Common myeloid progenitor, CD34-positive (primary cell): ENCODE measurements around the gene ADAMTS3.

ENCODE experiments used
- CTCF ChIA-PET: fragments of 350-600 bp; sonication (Branson Sonifier 250); formaldehyde crosslinking; loops from one replicate; lab custom pipeline; 2021; ENCODE audit warnings: antibody characterized with exemption; lab: Charles Lee
- POLR2A ChIA-PET: fragments of 350-600 bp; sonication (Branson Sonifier 250); formaldehyde crosslinking; loops from one replicate; lab custom pipeline; 2021; ENCODE audit warnings: antibody characterized with exemption; lab: Charles Lee
- DNase-seq, 3 donors: peaks; one replicate each; pipeline versions ENCODE4 v3.0.0 to v3.0.0-alpha.2; 2013
- H3K27ac ChIP-seq, 2 experiments: 1 replicate in 1 of 2; 2 replicates in 1 of 2; pipeline ENCODE4 v1.7.0; 2013; ENCODE audit warnings: inconsistent platforms in 2 of 2, low read length in 2 of 2, mild to moderate bottlenecking in 2 of 2, low read depth in 1 of 2, moderate library complexity in 1 of 2; ENCODE audit not compliant: severe bottlenecking in 2 of 2, insufficient read depth in 1 of 2, poor library complexity in 1 of 2
- H3K27me3 ChIP-seq, 5 experiments: replicated peaks in 2 of 5; 1 replicate in 3 of 5; 2 replicates in 2 of 5; pipeline versions ENCODE4 v1.6.1 to v1.7.0; 2013; ENCODE audit warnings: low read length in 4 of 5, mild to moderate bottlenecking in 2 of 5, moderate library complexity in 2 of 5, inconsistent platforms in 1 of 5; ENCODE audit not compliant: insufficient read depth in 5 of 5, control insufficient read depth in 4 of 5
- H3K36me3 ChIP-seq, 4 experiments: 1 replicate in 2 of 4; 2 replicates in 2 of 4; pipeline versions ENCODE4 v1.6.1 to v1.7.0; 2013; ENCODE audit warnings: low read length in 3 of 4, control low read depth in 1 of 4, mild to moderate bottlenecking in 1 of 4; ENCODE audit not compliant: control insufficient read depth in 4 of 4, insufficient read depth in 4 of 4
- H3K4me1 ChIP-seq, 4 experiments: 1 replicate in 3 of 4; 2 replicates in 1 of 4; pipeline versions ENCODE4 v1.6.1 to v1.7.1; 2013; ENCODE audit warnings: low read length in 3 of 4, mild to moderate bottlenecking in 3 of 4, control low read depth in 1 of 4, inconsistent platforms in 1 of 4, moderate library complexity in 1 of 4; ENCODE audit not compliant: control insufficient read depth in 4 of 4, insufficient read depth in 4 of 4; ENCODE audit errors: control extremely low read depth in 1 of 4
- H3K4me3 ChIP-seq, 7 experiments: 1 replicate in 4 of 7; 2 replicates in 3 of 7; pipeline versions ENCODE4 v1.5.1 to v1.7.0; 2013; ENCODE audit warnings: mild to moderate bottlenecking in 7 of 7, low read length in 6 of 7, moderate library complexity in 6 of 7, inconsistent platforms in 2 of 7, low read depth in 2 of 7, control low read depth in 1 of 7; ENCODE audit not compliant: insufficient read depth in 4 of 7, control insufficient read depth in 1 of 7; ENCODE audit errors: extremely low read depth in 1 of 7
- H3K9me3 ChIP-seq, 5 experiments: 1 replicate in 4 of 5; 2 replicates in 1 of 5; pipeline versions ENCODE4 v1.6.1 to v1.7.1; 2013; ENCODE audit warnings: low read length in 4 of 5, mild to moderate bottlenecking in 2 of 5, inconsistent platforms in 1 of 5, low read depth in 1 of 5, moderate library complexity in 1 of 5; ENCODE audit not compliant: control insufficient read depth in 4 of 5, insufficient read depth in 2 of 5; ENCODE audit errors: control extremely low read depth in 1 of 5
- WGBS: methylation state at CpG from one replicate; pipeline ENCODE4 v1.1.5; 2013; ENCODE audit not compliant: insufficient coverage; 5-methylcytosine and 5-hydroxymethylcytosine counted together

The ADAMTS3 gene

GRCh38 chr4:72365016-72365415 lies 204.0 kb downstream of the ADAMTS3 start:
- no CpG with 5 or more reads among the region's 1 CpG for WGBS
- no peak overlapping the region for H3K27ac ChIP-seq
- no peak overlapping the region for H3K4me3 ChIP-seq
- no peaks in the 10 kb centered on the region for H3K9me3 ChIP-seq
- POLR2A ChIA-PET = no interaction called here
- no peaks in the 10 kb centered on the region for H3K36me3 ChIP-seq
- H3K4me1 ChIP-seq = no peaks in the 10 kb centered on the region
- no peaks in the 10 kb centered on the region for H3K27me3 ChIP-seq
- CTCF ChIA-PET = no interaction called here
- DNase-seq = no peak

DNA sequence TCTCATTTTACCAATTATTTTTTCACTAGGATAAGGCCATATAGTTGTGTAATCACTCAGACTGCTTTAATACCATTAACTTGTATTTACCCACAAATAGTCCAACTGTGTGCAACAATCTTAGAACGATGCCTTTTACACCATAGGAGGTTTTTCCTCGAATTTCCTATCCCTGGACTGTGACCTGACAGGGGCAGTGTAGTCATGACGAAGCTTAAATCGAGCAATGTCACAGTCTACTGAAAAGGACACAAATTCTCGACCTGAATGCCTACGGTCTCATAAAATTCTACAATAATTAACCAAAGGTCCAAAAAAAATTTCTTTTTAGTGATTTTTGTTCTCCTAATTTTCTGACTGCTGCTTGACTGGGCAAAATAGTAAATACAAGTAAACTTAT lies 208.9 kb downstream of the ADAMTS3 start:
- Histone ChIP-seq H3K4me3 (no peak overlapping the region), H3K4me1 (no peaks in the 10 kb centered on the region), H3K9me3 (no peaks in the 10 kb centered on the region), H3K27me3 (no peaks in the 10 kb centered on the region), H3K27ac (no peak overlapping the region), H3K36me3 (no peaks in the 10 kb centered on the region)
- WGBS = 97% methylated on average over 6 of the region's 6 CpGs
- CTCF ChIA-PET = no interaction called here
- DNase-seq = no peak
- POLR2A ChIA-PET = no interaction called here

- ChIA-PET POLR2A (no interaction called here), CTCF (no interaction called here)
- DNase-seq = no peak
- Histone ChIP-seq H3K27me3 (no peaks in the 10 kb centered on the region), H3K4me1 (no peaks in the 10 kb centered on the region), H3K4me3 (no peak overlapping the region), H3K9me3 (no peaks in the 10 kb centered on the region), H3K36me3 (no peaks in the 10 kb centered on the region), H3K27ac (no peak overlapping the region)
- WGBS = no CpG with 5 or more reads among the region's 2 CpGs
These were observed 210.5 kb downstream of the ADAMTS3 start for GRCh38 chr4:72358483-72358882.

DNA sequence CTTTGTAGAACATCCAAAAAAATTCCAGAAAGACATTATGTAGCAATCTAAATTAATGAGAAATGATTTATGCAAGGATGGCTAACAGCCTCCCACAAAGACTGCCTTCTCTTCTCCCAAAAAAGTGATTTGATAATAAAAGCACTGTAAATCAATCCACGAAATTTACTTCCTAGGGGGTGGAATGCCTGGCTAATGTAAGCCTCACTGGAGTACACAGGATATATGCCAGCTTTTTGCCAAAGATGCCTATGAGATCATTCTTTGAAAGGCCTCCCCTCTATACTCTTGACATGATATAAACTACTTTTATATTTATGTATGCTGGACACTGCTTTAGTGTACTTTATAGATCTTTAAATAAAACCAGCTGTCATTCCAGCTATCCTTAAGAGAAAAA lies 211.1 kb downstream of the ADAMTS3 start:
- H3K4me1 ChIP-seq = no peaks in the 10 kb centered on the region
- H3K9me3 ChIP-seq = no peaks in the 10 kb centered on the region
- CTCF ChIA-PET = interaction anchor here (0.6 kb wide), 1 partner anchor 58 kb away, joined by 3 read pairs; no protein-coding TSS in a partner anchor
- no peak for DNase-seq
- POLR2A ChIA-PET = no interaction called here
- no peaks in the 10 kb centered on the region for H3K27me3 ChIP-seq
- H3K36me3 ChIP-seq = no peaks in the 10 kb centered on the region
- no peak overlapping the region for H3K4me3 ChIP-seq
- no peak overlapping the region for H3K27ac ChIP-seq
- WGBS = 100% methylated on average over 1 of the region's 1 CpG

- ChIA-PET POLR2A (no interaction called here), CTCF (no interaction called here)
- 96% methylated on average over 4 of the region's 4 CpGs for WGBS
- Histone ChIP-seq H3K36me3 (no peaks in the 10 kb centered on the region), H3K27ac (no peak overlapping the region), H3K4me3 (no peak overlapping the region), H3K27me3 (no peaks in the 10 kb centered on the region), H3K4me1 (no peaks in the 10 kb centered on the region), H3K9me3 (no peaks in the 10 kb centered on the region)
- DNase-seq = no peak
These were observed 216.3 kb downstream of the ADAMTS3 start for GRCh38 chr4:72352711-72353110.

- H3K9me3 ChIP-seq = no peaks in the 10 kb centered on the region
- H3K4me1 ChIP-seq = no peaks in the 10 kb centered on the region
- no peak for DNase-seq
- no peak overlapping the region for H3K27ac ChIP-seq
- H3K36me3 ChIP-seq = no peaks in the 10 kb centered on the region
- POLR2A ChIA-PET = no interaction called here
- H3K4me3 ChIP-seq = no peak overlapping the region
- H3K27me3 ChIP-seq = no peaks in the 10 kb centered on the region
- whole genome bisulfite sequencing = 80% methylated on average over 1 of the region's 2 CpGs
- CTCF ChIA-PET = no interaction called here
These were observed 217.5 kb downstream of the ADAMTS3 start for GRCh38 chr4:72351521-72351920.

DNA sequence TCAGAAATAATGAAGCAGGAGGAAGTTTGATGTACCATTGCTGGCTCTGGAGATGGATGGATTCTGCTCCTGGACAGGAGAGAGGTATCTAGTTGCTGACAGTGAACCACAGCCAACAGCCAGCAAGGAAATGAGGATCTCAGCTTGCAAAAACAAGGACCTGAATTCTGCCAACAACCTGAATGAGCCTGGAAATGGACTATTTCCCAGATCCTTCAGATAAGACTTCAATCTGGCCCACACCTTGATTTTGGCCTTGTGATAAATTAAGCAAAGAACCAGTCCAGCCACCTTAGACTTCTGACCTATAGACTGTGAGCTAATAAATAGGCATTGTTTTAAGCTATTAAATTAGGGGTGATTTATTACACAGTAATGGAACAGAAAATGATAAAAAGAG lies 220.3 kb downstream of the ADAMTS3 start:
- no peak for DNase-seq
- H3K4me3 ChIP-seq = no peak overlapping the region
- no peaks in the 10 kb centered on the region for H3K4me1 ChIP-seq
- ChIA-PET POLR2A (no interaction called here), CTCF (no interaction called here)
- no peak overlapping the region for H3K27ac ChIP-seq
- H3K36me3 ChIP-seq = no peaks in the 10 kb centered on the region
- H3K27me3 ChIP-seq = no peaks in the 10 kb centered on the region
- H3K9me3 ChIP-seq = no peaks in the 10 kb centered on the region
